ENCODE data around the gene SMYD3. TPM values are rescaled to one million over a fixed set of nuclear protein-coding genes. Genes with fewer than 3 reads are reported as not detected.

SMYD3 gene
- total and polyA plus RNA-seq, 9 of the 15 experiments (the other 6 are each of a cell fraction or from before 2014, with no cell fraction given): 128 to 440 (median 197) TPM

GRCh38 chr1:245855846-245856730, 651.0 kb downstream of the SMYD3 start:
- ChIA-PET CTCF (ENCODE audit: low intra/inter-chr PET ratio) (no interaction called here), POLR2A (interaction anchor here (0.8 kb wide), 1 partner anchor 13 kb away, joined by 4 read pairs; no protein-coding TSS in a partner anchor)
- no peaks in the 10 kb centered on the region for H3K27me3 ChIP-seq (ENCODE audit: control insufficient read depth in 2 of 2, insufficient read depth in 2 of 2, low read length in 2 of 2)
- H3K36me3 ChIP-seq (ENCODE audit: control insufficient read depth, insufficient read depth, low read length): peaks cover 100% of the 10 kb centered on the region
- FAIRE-seq (no peak), DNase-seq (ENCODE audit: extremely low read depth in 1 of 4, low spot score in 3 of 4) (no peak), ATAC-seq (no peak)
- H3K4me1 ChIP-seq (replicated peaks in 1 of 2; ENCODE audit: control insufficient read depth in 2 of 2, insufficient read depth in 2 of 2, low read length in 2 of 2): peaks cover 0 to 2% of the 10 kb centered on the region in 2 experiments; a peak in 1 of 5 replicates
- BruUV-seq (replicated peaks): no TSS peak
- no peaks in the 10 kb centered on the region for H3K79me2 ChIP-seq (ENCODE audit: control insufficient read depth, insufficient read depth, low read length)
- in situ Hi-C loops (cut with MboI) (no loop called here), intact Hi-C loops (cut with micrococcal nuclease) (loop anchor here (5.0 kb wide), 1 partner anchor 146 kb away; no protein-coding TSS in a partner anchor)
- no peaks in the 10 kb centered on the region for H3K9me3 ChIP-seq (replicated peaks; ENCODE audit: control insufficient read depth, insufficient read depth, low read depth, low read length)
- no peak overlapping the region for H2AFZ ChIP-seq (ENCODE audit: low read depth, low read length)
- H3K9ac ChIP-seq (ENCODE audit: insufficient read depth in 1 of 2, low read depth in 2 of 2, low read length in 2 of 2): no peak overlapping the region
- H3K4me2 ChIP-seq (ENCODE audit: insufficient read depth, low read length): no peak overlapping the region
- H3K9me1 ChIP-seq (ENCODE audit: control insufficient read depth, insufficient read depth, low read length): no peaks in the 10 kb centered on the region
- no peaks in the 10 kb centered on the region for H4K20me1 ChIP-seq (replicated peaks; ENCODE audit: control insufficient read depth, insufficient read depth, low read length)
- H3K27ac ChIP-seq (ENCODE audit: extremely low read depth, low read depth, low read length): no peak overlapping the region
- H3K4me3 ChIP-seq: no peak overlapping the region
- WGBS (ENCODE audit: insufficient coverage, low coverage, missing lambda C conversion rate): 84% methylated on average over 8 of the region's 8 CpGs
- TF ChIP-seq RBM17 (IDR thresholded peaks at IDR 0.05; ENCODE audit: borderline replicate concordance, low read depth, low read length) (no peak), ZNF551 (CRISPR knock-in tag; IDR thresholded peaks at IDR 0.05) (no peak), SP1 (CRISPR knock-in tag; IDR thresholded peaks at IDR 0.05) (no peak), MXI1 (IDR thresholded peaks at IDR 0.05; ENCODE audit: low read depth, low read length) (no peak), SAP30 (IDR thresholded peaks at IDR 0.05; ENCODE audit: borderline replicate concordance, insufficient read depth, low read depth, low read length, poor library complexity, severe bottlenecking) (no peak), TEAD4 (IDR thresholded peaks at IDR 0.05; ENCODE audit: low read length) (no peak), TEAD4 (CRISPR knock-in tag; IDR thresholded peaks at IDR 0.05; ENCODE audit: borderline replicate concordance) (no peak), ZNF184 (CRISPR knock-in tag; IDR thresholded peaks at IDR 0.05) (no peak), HDAC3 (IDR thresholded peaks at IDR 0.05; ENCODE audit: borderline replicate concordance, partially characterized antibody) (no peak), TEAD2 (tag; IDR thresholded peaks at IDR 0.05) (no peak), FOXK2 (conservative IDR thresholded peaks at IDR 0.05 in 1 of 2, IDR thresholded peaks at IDR 0.05 in 1 of 2; ENCODE audit: low read depth in 2 of 2) (no peak)
- TF ChIP-seq, protein P1, sequence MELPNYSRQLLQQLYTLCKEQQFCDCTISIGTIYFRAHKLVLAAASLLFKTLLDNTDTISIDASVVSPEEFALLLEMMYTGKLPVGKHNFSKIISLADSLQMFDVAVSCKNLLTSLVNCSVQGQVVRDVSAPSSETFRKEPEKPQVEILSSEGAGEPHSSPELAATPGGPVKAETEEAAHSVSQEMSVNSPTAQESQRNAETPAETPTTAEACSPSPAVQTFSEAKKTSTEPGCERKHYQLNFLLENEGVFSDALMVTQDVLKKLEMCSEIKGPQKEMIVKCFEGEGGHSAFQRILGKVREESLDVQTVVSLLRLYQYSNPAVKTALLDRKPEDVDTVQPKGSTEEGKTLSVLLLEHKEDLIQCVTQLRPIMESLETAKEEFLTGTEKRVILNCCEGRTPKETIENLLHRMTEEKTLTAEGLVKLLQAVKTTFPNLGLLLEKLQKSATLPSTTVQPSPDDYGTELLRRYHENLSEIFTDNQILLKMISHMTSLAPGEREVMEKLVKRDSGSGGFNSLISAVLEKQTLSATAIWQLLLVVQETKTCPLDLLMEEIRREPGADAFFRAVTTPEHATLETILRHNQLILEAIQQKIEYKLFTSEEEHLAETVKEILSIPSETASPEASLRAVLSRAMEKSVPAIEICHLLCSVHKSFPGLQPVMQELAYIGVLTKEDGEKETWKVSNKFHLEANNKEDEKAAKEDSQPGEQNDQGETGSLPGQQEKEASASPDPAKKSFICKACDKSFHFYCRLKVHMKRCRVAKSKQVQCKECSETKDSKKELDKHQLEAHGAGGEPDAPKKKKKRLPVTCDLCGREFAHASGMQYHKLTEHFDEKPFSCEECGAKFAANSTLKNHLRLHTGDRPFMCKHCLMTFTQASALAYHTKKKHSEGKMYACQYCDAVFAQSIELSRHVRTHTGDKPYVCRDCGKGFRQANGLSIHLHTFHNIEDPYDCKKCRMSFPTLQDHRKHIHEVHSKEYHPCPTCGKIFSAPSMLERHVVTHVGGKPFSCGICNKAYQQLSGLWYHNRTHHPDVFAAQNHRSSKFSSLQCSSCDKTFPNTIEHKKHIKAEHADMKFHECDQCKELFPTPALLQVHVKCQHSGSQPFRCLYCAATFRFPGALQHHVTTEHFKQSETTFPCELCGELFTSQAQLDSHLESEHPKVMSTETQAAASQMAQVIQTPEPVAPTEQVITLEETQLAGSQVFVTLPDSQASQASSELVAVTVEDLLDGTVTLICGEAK (IDR thresholded peaks at IDR 0.05): no peak
- TF ChIP-seq, protein P1 (CRISPR knock-in tag; IDR thresholded peaks at IDR 0.05): no peak

All from K562 (cell line).